Measurements from ENCODE around the gene GREB1. TPM values are rescaled to one million over a fixed set of nuclear protein-coding genes. Genes with fewer than 3 reads are reported as not detected.

The GREB1 gene
- total RNA-seq, 1 donor from 2014 or later = 9.0 TPM

- ATAC-seq (ENCODE audit: poor library complexity) = no peak
- intact Hi-C loops (cut with DNase I) = no loop called here
- DNase-seq = no peak
These were observed 363 bp downstream of the GREB1 start for GRCh38 chr2:11534071-11534745.

GRCh38 chr2:11534746-11535484 is 1.1 kb downstream of the GREB1 start:
- no peak for DNase-seq
- ATAC-seq (ENCODE audit: poor library complexity) = no peak
- intact Hi-C loops (cut with DNase I) = no loop called here

GRCh38 chr2:11535899-11536344 is 2.1 kb downstream of the GREB1 start:
- no peak for ATAC-seq (ENCODE audit: poor library complexity)
- no peak for DNase-seq
- intact Hi-C loops (cut with DNase I) = no loop called here

- ATAC-seq (ENCODE audit: poor library complexity) = no peak
- DNase-seq = no peak
- intact Hi-C loops (cut with DNase I) = no loop called here
These were observed 4.1 kb downstream of the GREB1 start for GRCh38 chr2:11537951-11538350.

- DNase-seq (no peak), ATAC-seq (ENCODE audit: poor library complexity) (peak; percentile 54)
- intact Hi-C loops (cut with DNase I) = no loop called here
These were observed 5.7 kb downstream of the GREB1 start for GRCh38 chr2:11539317-11540147.

GRCh38 chr2:11540148-11540995 is 6.5 kb downstream of the GREB1 start:
- intact Hi-C loops (cut with DNase I) = no loop called here
- peak; percentile 78 for ATAC-seq (ENCODE audit: poor library complexity)

GRCh38 chr2:11540996-11541692 is 7.3 kb downstream of the GREB1 start:
- intact Hi-C loops (cut with DNase I) = no loop called here
- DNase-seq = no peak
- no peak for ATAC-seq (ENCODE audit: poor library complexity)

More at GRCh38 chr2:11540148-11540995, 6.5 kb downstream of the GREB1 start:
- peak; percentile 62 for DNase-seq

- DNase-seq = no peak
- ATAC-seq (ENCODE audit: poor library complexity) = no peak
- intact Hi-C loops (cut with DNase I) = no loop called here
These were observed 7.9 kb downstream of the GREB1 start for GRCh38 chr2:11541693-11542274.

- intact Hi-C loops (cut with DNase I) = no loop called here
- no peak for ATAC-seq (ENCODE audit: poor library complexity)
These were observed 8.5 kb downstream of the GREB1 start for GRCh38 chr2:11542275-11542819.

GRCh38 chr2:11543337-11544216 is 9.7 kb downstream of the GREB1 start:
- peak; percentile 21 for ATAC-seq (ENCODE audit: poor library complexity)
- intact Hi-C loops (cut with DNase I) = no loop called here

More at GRCh38 chr2:11542275-11542819, 8.5 kb downstream of the GREB1 start:
- no peak for DNase-seq

GRCh38 chr2:11546072-11546471 is 12.2 kb downstream of the GREB1 start:
- intact Hi-C loops (cut with DNase I) = no loop called here
- DNase-seq (no peak), ATAC-seq (ENCODE audit: poor library complexity) (no peak)

More at GRCh38 chr2:11543337-11544216, 9.7 kb downstream of the GREB1 start:
- no peak for DNase-seq

GRCh38 chr2:11547912-11548497 is 14.2 kb downstream of the GREB1 start:
- DNase-seq = no peak
- no peak for ATAC-seq (ENCODE audit: poor library complexity)
- intact Hi-C loops (cut with DNase I) = no loop called here

GRCh38 chr2:11550302-11550701 is 16.5 kb downstream of the GREB1 start:
- DNase-seq (no peak), ATAC-seq (ENCODE audit: poor library complexity) (no peak)
- intact Hi-C loops (cut with DNase I) = no loop called here

GRCh38 chr2:11550901-11551568 is 17.2 kb downstream of the GREB1 start:
- ATAC-seq (ENCODE audit: poor library complexity) = no peak
- no peak for DNase-seq
- intact Hi-C loops (cut with DNase I) = no loop called here

GRCh38 chr2:11551569-11552259 is 17.9 kb downstream of the GREB1 start:
- intact Hi-C loops (cut with DNase I) = no loop called here
- DNase-seq (no peak), ATAC-seq (ENCODE audit: poor library complexity) (no peak)

Data from Right ventricle myocardium superior (tissue), 1 donor.